Lung (tissue), 12 donors: ENCODE measurements around the gene NDUFS7. TPM values are rescaled to one million over a fixed set of nuclear protein-coding genes. Genes with fewer than 3 reads are reported as not detected.
A peak's percentile ranks its signal among the peaks of the same experiment; 100 is the strongest.

Experiments used
- ATAC-seq: fragments of 200-7000 bp; cut with Tn5 transposase; one replicate; pipeline ENCODE4 v1.9.1; 2020; ENCODE audit warnings: moderate number of reproducible peaks; ENCODE audit not compliant: insufficient read depth, low FRiP score
- DNase-seq, 3 donors: peaks; one replicate each; pipeline ENCODE4 v3.0.0-alpha.2; 2013 to 2017
- H3K27ac ChIP-seq, 2 donors: one replicate each; pipeline ENCODE4 v1.5.1; 2013; ENCODE audit warnings: mild to moderate bottlenecking in 2 of 2, moderate library complexity in 2 of 2, control low read depth in 1 of 2, inconsistent platforms in 1 of 2, low read depth in 1 of 2, low read length in 1 of 2
- H3K27me3 ChIP-seq, 3 donors: one replicate each; pipeline ENCODE4 v1.5.1; 2013; ENCODE audit warnings: low read length in 2 of 3; ENCODE audit not compliant: control insufficient read depth in 3 of 3, insufficient read depth in 3 of 3
- H3K36me3 ChIP-seq, 4 donors: one replicate each; pipeline ENCODE4 v1.5.1; 2013; ENCODE audit warnings: low read length in 4 of 4, mild to moderate bottlenecking in 1 of 4, moderate library complexity in 1 of 4; ENCODE audit not compliant: control insufficient read depth in 4 of 4, insufficient read depth in 4 of 4
- H3K4me1 ChIP-seq, 5 donors: one replicate each; pipeline ENCODE4 v1.5.1; 2013; ENCODE audit warnings: low read length in 5 of 5, mild to moderate bottlenecking in 2 of 5, moderate library complexity in 1 of 5; ENCODE audit not compliant: control insufficient read depth in 5 of 5, insufficient read depth in 5 of 5
- H3K4me3 ChIP-seq: one replicate; pipeline ENCODE4 v1.5.1; 2013; ENCODE audit warnings: mild to moderate bottlenecking, control low read depth, moderate library complexity
- H3K9ac ChIP-seq, 2 donors: one replicate each; pipeline ENCODE4 v1.5.1; 2013; ENCODE audit warnings: low read length in 2 of 2, control low read depth in 1 of 2; ENCODE audit not compliant: insufficient read depth in 1 of 2
- H3K9me3 ChIP-seq, 4 donors: one replicate each; pipeline ENCODE4 v1.5.1; 2013; ENCODE audit warnings: low read length in 3 of 4, mild to moderate bottlenecking in 1 of 4, moderate library complexity in 1 of 4; ENCODE audit not compliant: control insufficient read depth in 4 of 4, insufficient read depth in 3 of 4
- CTCF ChIP-seq: IDR thresholded peaks from 2 replicates; pipeline ENCODE4 v1.5.1; 2012; ENCODE audit warnings: mild to moderate bottlenecking; ENCODE audit errors: control extremely low read depth, extremely low read depth
- WGBS, 2 donors: extraction: QIAGEN DNeasy Blood & Tissue Kit; methylation state at CpG; one replicate each; pipeline ENCODE4 v1.1.7; 2013; 5-methylcytosine and 5-hydroxymethylcytosine counted together
- polyA plus RNA-seq, 2 donors: library from polyadenylated mRNA; stranded (reverse); fragments of 200-250 nt; gene quantifications; one replicate each; pipeline ENCODE4 v1.2.1, GENCODE V29; 2013
- total RNA-seq, 2 donors: library from RNA; depleted of rRNA in 1 of 2; stranded (reverse); fragments of >200 nt in 1 of 2; gene quantifications; one replicate each; pipeline ENCODE4 v1.2.1, GENCODE V29; 2014 to 2021
- donor health status: control.
- donor health status: control.
- donor health status: Bipolar disorder and iron deficiency.
- donor health status: healthy.
- donor health status: DM: yes; HTN: yes; CAD: no.

Gene NDUFS7
- total and polyA plus RNA-seq, 4 donors: 33.4 to 133 (median 108) TPM

- Histone ChIP-seq H3K4me1 (peaks cover 2 to 47% (median 26%) of the 10 kb centered on the region in 5 donors), H3K27me3 (no peaks in the 10 kb centered on the region), H3K36me3 (peaks cover 0 to 14% (median 3%) of the 10 kb centered on the region in 4 donors), H3K9ac (peak overlapping the region in 1 of 2 donors; percentile 3), H3K4me3 (no peak overlapping the region), H3K27ac (peak overlapping the region; percentile 34 to 93), H3K9me3 (no peaks in the 10 kb centered on the region)
- WGBS, 2 donors: 68 to 70% methylated on average over 23 of the region's 23 CpGs
- DNase-seq: peak in 1 of 3 donors; percentile 13
- ATAC-seq: no peak
- TF ChIP-seq CTCF: no peak
Observed at GRCh38 chr19:1410136-1410786, 26.6 kb downstream of the NDUFS7 start.

GRCh38 chr19:1410789-1411188 is 27.1 kb downstream of the NDUFS7 start:
- ATAC-seq (no peak), DNase-seq (no peak)
- Histone ChIP-seq H3K9me3 (no peaks in the 10 kb centered on the region), H3K4me1 (peaks cover 6 to 52% (median 30%) of the 10 kb centered on the region in 5 donors), H3K9ac (no peak overlapping the region), H3K36me3 (peaks cover 0 to 14% (median 3%) of the 10 kb centered on the region in 4 donors), H3K4me3 (no peak overlapping the region), H3K27me3 (no peaks in the 10 kb centered on the region), H3K27ac (peak overlapping the region; percentile 34 to 93)
- 82 to 84% methylated on average over 9 of the region's 9 CpGs for WGBS, 2 donors
- no peak for TF ChIP-seq CTCF

DNA sequence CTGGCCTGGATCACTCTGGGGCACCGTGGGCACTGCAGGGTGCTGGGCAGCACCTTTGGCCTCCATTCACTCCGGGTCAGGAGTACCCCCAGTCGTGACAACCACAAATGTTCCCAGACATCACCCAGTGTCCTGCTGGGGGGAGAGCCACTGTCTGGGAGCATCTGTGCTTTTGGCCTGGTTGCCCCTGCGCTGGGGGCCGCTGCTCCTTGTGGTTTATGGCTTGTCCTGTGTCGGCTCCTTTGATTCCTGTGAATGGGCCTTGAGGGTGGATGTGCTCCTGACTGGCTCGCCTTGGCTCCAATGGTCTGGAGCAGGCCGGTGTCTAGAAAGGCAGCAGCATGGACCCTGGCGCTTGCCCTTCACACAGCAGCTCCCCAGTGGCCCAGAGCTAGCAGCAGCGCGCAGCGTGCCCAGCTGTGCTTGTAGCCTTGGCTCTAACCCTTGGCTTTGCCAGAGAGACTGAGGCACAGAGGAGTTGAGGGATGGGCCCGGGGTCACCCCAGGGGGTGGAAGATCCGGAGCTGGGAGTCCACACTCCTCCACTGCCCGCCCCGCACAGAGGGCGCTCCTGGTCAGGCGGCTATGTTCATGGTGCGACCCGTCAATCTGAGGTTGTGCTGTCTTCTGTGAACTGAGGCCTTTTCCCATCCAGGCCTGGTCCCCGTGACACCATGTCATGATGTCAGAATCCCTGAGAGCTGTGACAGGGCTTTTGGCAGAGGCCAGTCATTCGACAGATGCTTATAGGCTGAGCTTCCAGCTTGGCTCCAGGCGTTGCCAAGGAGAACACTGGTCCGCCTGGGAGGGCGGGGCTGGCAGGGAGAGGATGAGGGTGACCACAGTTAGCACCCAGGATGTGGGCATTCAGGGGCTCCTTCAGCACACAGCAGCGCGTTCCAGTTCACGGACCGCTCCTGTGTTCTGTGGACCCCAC is 27.8 kb downstream of the NDUFS7 start:
- H3K9me3 ChIP-seq: no peaks in the 10 kb centered on the region
- no peak overlapping the region for H3K4me3 ChIP-seq
- no peaks in the 10 kb centered on the region for H3K27me3 ChIP-seq
- H3K9ac ChIP-seq: no peak overlapping the region
- H3K4me1 ChIP-seq: peaks cover 10 to 58% (median 37%) of the 10 kb centered on the region in 5 donors
- WGBS, 2 donors: 74 to 77% methylated on average over 28 to 29 of the region's 29 CpGs
- TF ChIP-seq CTCF: no peak
- peaks cover 0 to 16% (median 3%) of the 10 kb centered on the region in 4 donors for H3K36me3 ChIP-seq
- ATAC-seq (no peak), DNase-seq (peak; percentile 47 to 50 (median 50))
- H3K27ac ChIP-seq: peak overlapping the region; percentile 75 to 93
